ENCODE results near the gene RCAN2.

- TF ChIP-seq POLR2A (IDR thresholded peaks at IDR 0.05) = no peak
- TF ChIP-seq CTCF (IDR thresholded peaks at IDR 0.05) = no peak
Observed at GRCh38 chr6:46215213-46215612, 276.0 kb downstream of the RCAN2 start.
